ENCODE measurements around the gene DOCK8.

DNA sequence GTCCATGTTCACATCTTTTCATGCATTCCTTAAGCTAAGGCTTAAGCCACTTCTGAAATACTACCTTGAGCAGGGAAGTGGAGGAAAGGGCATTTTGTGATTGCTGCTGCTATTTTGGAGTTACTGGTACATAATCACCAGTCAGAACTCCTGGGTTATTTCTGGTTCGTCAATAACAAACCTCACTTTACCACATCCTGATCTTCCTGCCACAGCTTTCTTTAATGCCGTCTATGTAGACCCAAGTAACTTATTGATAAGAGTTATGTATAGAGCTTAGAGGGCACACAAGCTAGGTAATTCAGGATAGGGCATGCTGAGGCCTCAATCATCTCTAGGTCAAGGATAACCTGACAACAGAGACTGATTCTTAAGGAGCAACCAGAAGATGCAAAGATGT is 120.7 kb downstream of the DOCK8 start:
- TF ChIP-seq, protein P1, sequence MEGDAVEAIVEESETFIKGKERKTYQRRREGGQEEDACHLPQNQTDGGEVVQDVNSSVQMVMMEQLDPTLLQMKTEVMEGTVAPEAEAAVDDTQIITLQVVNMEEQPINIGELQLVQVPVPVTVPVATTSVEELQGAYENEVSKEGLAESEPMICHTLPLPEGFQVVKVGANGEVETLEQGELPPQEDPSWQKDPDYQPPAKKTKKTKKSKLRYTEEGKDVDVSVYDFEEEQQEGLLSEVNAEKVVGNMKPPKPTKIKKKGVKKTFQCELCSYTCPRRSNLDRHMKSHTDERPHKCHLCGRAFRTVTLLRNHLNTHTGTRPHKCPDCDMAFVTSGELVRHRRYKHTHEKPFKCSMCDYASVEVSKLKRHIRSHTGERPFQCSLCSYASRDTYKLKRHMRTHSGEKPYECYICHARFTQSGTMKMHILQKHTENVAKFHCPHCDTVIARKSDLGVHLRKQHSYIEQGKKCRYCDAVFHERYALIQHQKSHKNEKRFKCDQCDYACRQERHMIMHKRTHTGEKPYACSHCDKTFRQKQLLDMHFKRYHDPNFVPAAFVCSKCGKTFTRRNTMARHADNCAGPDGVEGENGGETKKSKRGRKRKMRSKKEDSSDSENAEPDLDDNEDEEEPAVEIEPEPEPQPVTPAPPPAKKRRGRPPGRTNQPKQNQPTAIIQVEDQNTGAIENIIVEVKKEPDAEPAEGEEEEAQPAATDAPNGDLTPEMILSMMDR (conservative IDR thresholded peaks at IDR 0.05): no peak
- no peak for TF ChIP-seq EZH2 (IDR thresholded peaks at IDR 0.05; ENCODE audit: low read depth)

Data from PC-9 (cell line).